Right lobe of liver (tissue), 6 donors: Measurements from ENCODE around the gene FFAR3. TPM values are rescaled to one million over a fixed set of nuclear protein-coding genes. Genes with fewer than 3 reads are reported as not detected.
A peak's percentile ranks its signal among the peaks of the same experiment; 100 is the strongest.

ENCODE experiments used
- ATAC-seq, 4 donors: fragments of 200-7000 bp; cut with Tn5 transposase; one replicate each; pipeline ENCODE4 v1.9.1; 2020; ENCODE audit warnings: mild to moderate bottlenecking in 4 of 4, moderate library complexity in 4 of 4
- DNase-seq, 3 donors: peaks; one replicate each; pipeline ENCODE4 v3.0.0-alpha.2; 2020
- H3K27ac ChIP-seq, 3 donors: fragments of 200-600 bp; one replicate each; pipeline ENCODE4 v1.8.0; 2022
- H3K27me3 ChIP-seq, 2 donors: fragments of 200-600 bp; one replicate each; pipeline ENCODE4 v1.8.0; 2022
- H3K36me3 ChIP-seq, 4 donors: fragments of 200-600 bp; sonication (generic) in 1 of 4; one replicate each; pipeline versions ENCODE4 v1.5.1 to v1.8.0; 2017 to 2022; ENCODE audit warnings: control low read depth in 1 of 4
- H3K4me1 ChIP-seq, 4 donors: fragments of 200-600 bp; sonication (generic) in 1 of 4; one replicate each; pipeline versions ENCODE4 v1.5.1 to v1.8.0; 2017 to 2022; ENCODE audit warnings: control low read depth in 1 of 4
- H3K4me3 ChIP-seq, 3 donors: fragments of 200-600 bp; one replicate each; pipeline ENCODE4 v1.8.0; 2022
- H3K9me3 ChIP-seq, 4 donors: fragments of 200-600 bp; sonication (generic) in 1 of 4; one replicate each; pipeline versions ENCODE4 v1.5.1 to v1.8.0; 2017 to 2022; ENCODE audit warnings: control low read depth in 1 of 4
- POLR2A ChIP-seq: fragments of 450-650 bp; IDR thresholded peaks from one replicate; pipeline ENCODE4 v1.6.1; 2017; ENCODE audit warnings: antibody characterized with exemption, mild to moderate bottlenecking
- WGBS: methylation state at CpG from one replicate; pipeline ENCODE4 v1.1.6; 2018; ENCODE audit warnings: low coverage, low lambda C conversion rate; ENCODE audit not compliant: insufficient coverage; ENCODE audit errors: missing lambda C conversion rate; 5-methylcytosine and 5-hydroxymethylcytosine counted together
- intact Hi-C, 2 donors: fragments of 100-400 bp; cut with DNase I; formaldehyde crosslinking; loops; one replicate each; pipeline versions ENCODE4 v1.11.2 to v1.14.1; 2022
- total RNA-seq, 6 experiments: library from RNA; depleted of rRNA in 2 of 6; stranded (reverse); fragments of >200 nt in 2 of 6; fragmentation: NEBNext Ultra II Directional in 3 of 6; extraction: Animal tissue kit (Norgen Biotek cat#: 25700) in 3 of 6; gene quantifications; one replicate each; pipeline versions ENCODE4 v1.1.0 to v1.2.4, GENCODE V29; 2016 to 2023
- TF ChIP-seq, protein P1 (sequence below), 4 donors: fragments of 200-600 bp in 3 of 4; fragments of 450-650 bp in 1 of 4; IDR thresholded peaks; one replicate each; pipeline versions ENCODE4 v1.5.1 to v1.8.0; 2016 to 2022; ENCODE audit warnings: antibody characterized with exemption in 4 of 4, mild to moderate bottlenecking in 2 of 4
- donor health status: DM: no; HTN: yes; CAD: no.
- donor health status: DM: no; HTN: no; CAD: no.
- donor health status: DM: no; HTN: no; CAD: no.
- donor health status: DM: no; HTN: yes; CAD: no.
- donor health status: DM: no; HTN: yes; CAD: no.

Gene FFAR3
- total RNA-seq, 6 experiments from 2014 or later = 0.27 TPM; not detected in 5

- H3K27ac ChIP-seq = no peak overlapping the region
- no peaks in the 10 kb centered on the region for H3K9me3 ChIP-seq
- H3K27me3 ChIP-seq = no peaks in the 10 kb centered on the region
- 61% methylated on average over 5 of the region's 5 CpGs for WGBS
- TF ChIP-seq, protein P1, sequence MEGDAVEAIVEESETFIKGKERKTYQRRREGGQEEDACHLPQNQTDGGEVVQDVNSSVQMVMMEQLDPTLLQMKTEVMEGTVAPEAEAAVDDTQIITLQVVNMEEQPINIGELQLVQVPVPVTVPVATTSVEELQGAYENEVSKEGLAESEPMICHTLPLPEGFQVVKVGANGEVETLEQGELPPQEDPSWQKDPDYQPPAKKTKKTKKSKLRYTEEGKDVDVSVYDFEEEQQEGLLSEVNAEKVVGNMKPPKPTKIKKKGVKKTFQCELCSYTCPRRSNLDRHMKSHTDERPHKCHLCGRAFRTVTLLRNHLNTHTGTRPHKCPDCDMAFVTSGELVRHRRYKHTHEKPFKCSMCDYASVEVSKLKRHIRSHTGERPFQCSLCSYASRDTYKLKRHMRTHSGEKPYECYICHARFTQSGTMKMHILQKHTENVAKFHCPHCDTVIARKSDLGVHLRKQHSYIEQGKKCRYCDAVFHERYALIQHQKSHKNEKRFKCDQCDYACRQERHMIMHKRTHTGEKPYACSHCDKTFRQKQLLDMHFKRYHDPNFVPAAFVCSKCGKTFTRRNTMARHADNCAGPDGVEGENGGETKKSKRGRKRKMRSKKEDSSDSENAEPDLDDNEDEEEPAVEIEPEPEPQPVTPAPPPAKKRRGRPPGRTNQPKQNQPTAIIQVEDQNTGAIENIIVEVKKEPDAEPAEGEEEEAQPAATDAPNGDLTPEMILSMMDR (IDR thresholded peaks at IDR 0.05) = no peak
- no peak for TF ChIP-seq POLR2A
- ATAC-seq (no peak), DNase-seq (peak in 1 of 3 donors; percentile 17)
- H3K4me1 ChIP-seq = no peaks in the 10 kb centered on the region
- H3K4me3 ChIP-seq = no peak overlapping the region
- intact Hi-C loops = loop anchor here in 1 of 2 donors (10.0 kb wide), 1 partner anchor 132 kb away; no protein-coding TSS in a partner anchor
- H3K36me3 ChIP-seq = no peaks in the 10 kb centered on the region
These were observed 15.8 kb upstream of the FFAR3 start for GRCh38 chr19:35342430-35342829.

GRCh38 chr19:35344511-35345031, 13.7 kb upstream of the FFAR3 start:
- Histone ChIP-seq H3K9me3 (no peaks in the 10 kb centered on the region), H3K4me3 (no peak overlapping the region), H3K36me3 (no peaks in the 10 kb centered on the region), H3K27ac (no peak overlapping the region), H3K27me3 (no peaks in the 10 kb centered on the region), H3K4me1 (no peaks in the 10 kb centered on the region)
- WGBS = 42% methylated on average over 5 of the region's 17 CpGs
- intact Hi-C loops = loop anchor here in 1 of 2 donors (10.0 kb wide), 1 partner anchor 130 kb away; no protein-coding TSS in a partner anchor
- DNase-seq (peak in 2 of 3 donors; percentile 32 to 43), ATAC-seq (no peak)
- TF ChIP-seq POLR2A = no peak
- TF ChIP-seq, protein P1 (IDR thresholded peaks at IDR 0.05) = no peak

- Histone ChIP-seq H3K27ac (no peak overlapping the region), H3K36me3 (no peaks in the 10 kb centered on the region), H3K4me3 (no peak overlapping the region), H3K9me3 (no peaks in the 10 kb centered on the region), H3K4me1 (no peaks in the 10 kb centered on the region), H3K27me3 (no peaks in the 10 kb centered on the region)
- ATAC-seq = no peak
- 45% methylated on average over 4 of the region's 11 CpGs for WGBS
- no peak for TF ChIP-seq POLR2A
- TF ChIP-seq, protein P1 (IDR thresholded peaks at IDR 0.05) = no peak
- DNase-seq = peak in 2 of 3 donors; percentile 35 to 39
- intact Hi-C loops = loop anchor here in 1 of 2 donors (10.0 kb wide), 1 partner anchor 129 kb away; no protein-coding TSS in a partner anchor
These were observed 12.6 kb upstream of the FFAR3 start for GRCh38 chr19:35345671-35346111.

DNA sequence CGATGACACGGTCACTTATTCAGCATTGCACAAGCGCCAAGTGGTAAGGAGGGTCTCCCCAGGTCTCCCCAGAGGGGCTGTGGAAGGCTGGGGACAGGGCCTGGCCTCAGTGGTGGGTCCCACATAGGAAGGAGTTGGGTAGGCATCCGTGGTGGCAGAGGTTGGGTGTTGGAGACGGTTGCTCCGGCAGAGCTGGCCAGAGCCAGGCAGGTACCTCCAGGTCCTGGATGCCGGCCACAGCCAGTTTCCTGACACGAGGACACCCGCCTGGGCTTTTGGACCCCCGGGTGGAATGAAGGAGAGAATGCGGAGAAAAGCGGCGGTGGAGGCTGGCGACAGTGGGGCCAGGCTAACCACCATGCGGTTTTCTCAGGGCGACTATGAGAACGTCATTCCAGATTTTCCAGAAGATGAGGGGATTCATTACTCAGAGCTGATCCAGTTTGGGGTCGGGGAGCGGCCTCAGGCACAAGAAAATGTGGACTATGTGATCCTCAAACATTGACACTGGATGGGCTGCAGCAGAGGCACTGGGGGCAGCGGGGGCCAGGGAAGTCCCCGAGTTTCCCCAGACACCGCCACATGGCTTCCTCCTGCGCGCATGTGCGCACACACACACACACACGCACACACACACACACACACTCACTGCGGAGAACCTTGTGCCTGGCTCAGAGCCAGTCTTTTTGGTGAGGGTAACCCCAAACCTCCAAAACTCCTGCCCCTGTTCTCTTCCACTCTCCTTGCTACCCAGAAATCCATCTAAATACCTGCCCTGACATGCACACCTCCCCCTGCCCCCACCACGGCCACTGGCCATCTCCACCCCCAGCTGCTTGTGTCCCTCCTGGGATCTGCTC, 11.8 kb upstream of the FFAR3 start:
- intact Hi-C loops = loop anchor here in 1 of 2 donors (10.0 kb wide), 1 partner anchor 128 kb away; no protein-coding TSS in a partner anchor
- H3K4me1 ChIP-seq = no peaks in the 10 kb centered on the region
- peak in 3 of 4 donors; percentile 43 to 45 (median 45) for ATAC-seq
- no peak overlapping the region for H3K27ac ChIP-seq
- DNase-seq = peak in 2 of 3 donors; percentile 46 to 57
- H3K4me3 ChIP-seq = no peak overlapping the region
- no peaks in the 10 kb centered on the region for H3K36me3 ChIP-seq
- WGBS = 42% methylated on average over 9 of the region's 28 CpGs
- no peaks in the 10 kb centered on the region for H3K27me3 ChIP-seq
- H3K9me3 ChIP-seq = no peaks in the 10 kb centered on the region
- TF ChIP-seq POLR2A = no peak
- TF ChIP-seq, protein P1 (IDR thresholded peaks at IDR 0.05) = no peak
